Panc1 (cell line): ENCODE data around the gene PLCL1. TPM values are rescaled to one million over a fixed set of nuclear protein-coding genes. Genes with fewer than 3 reads are reported as not detected.

Experiments
- ATAC-seq: fragments of 200-7000 bp; cut with Tn5 transposase; 2 replicates; pipeline ENCODE4 v1.9.1; 2020; ENCODE audit warnings: mild to moderate bottlenecking, moderate library complexity
- BruUV-seq: library from RNA; stranded (reverse); fragments of 400-500 nt; replicated peaks from 2 replicates; lab custom pipeline; 2021; lab: Mats Ljungman, UMichigan
- CTCF ChIA-PET: fragments of 300-600 bp; sonication (Branson Sonifier 250); formaldehyde crosslinking; loops from one replicate; lab custom pipeline; 2022; ENCODE audit warnings: antibody characterized with exemption; lab: Charles Lee
- POLR2A ChIA-PET: fragments of 300-600 bp; sonication (Branson Sonifier 250); formaldehyde crosslinking; loops from one replicate; lab custom pipeline; 2022; ENCODE audit warnings: antibody characterized with exemption; lab: Charles Lee
- DNase-seq: peaks from one replicate; pipeline ENCODE4 v3.0.0-alpha.2; 2010; ENCODE audit warnings: low read depth, low spot score
- H3K27ac ChIP-seq: 2 replicates; pipeline ENCODE4 v1.5.1; 2011; ENCODE audit warnings: mild to moderate bottlenecking, low read length, inconsistent platforms
- H3K27me3 ChIP-seq: fragments of 200-500 bp; sonication (Bioruptor generic); 2 replicates; pipeline ENCODE4 v1.6.0; 2014; ENCODE audit warnings: low read length, inconsistent platforms; ENCODE audit not compliant: control insufficient read depth, insufficient read depth
- H3K36me3 ChIP-seq: fragments of 200-500 bp; sonication (Bioruptor generic); 2 replicates; pipeline ENCODE4 v1.5.1; 2014; ENCODE audit warnings: inconsistent platforms, mild to moderate bottlenecking, low read length, moderate library complexity; ENCODE audit not compliant: control insufficient read depth, insufficient read depth
- H3K4me1 ChIP-seq: 2 replicates; pipeline ENCODE4 v1.5.1; 2011; ENCODE audit warnings: inconsistent platforms, mild to moderate bottlenecking, low read length, moderate library complexity; ENCODE audit not compliant: control insufficient read depth, insufficient read depth
- H3K4me3 ChIP-seq, 2 experiments: 2 replicates each; pipeline ENCODE4 v1.5.1; 2011 to 2012; ENCODE audit warnings: low read depth in 2 of 2, low read length in 2 of 2, mild to moderate bottlenecking in 2 of 2, inconsistent platforms in 1 of 2, moderate library complexity in 1 of 2
- H3K9me3 ChIP-seq: fragments of 200-500 bp; sonication (Bioruptor generic); 2 replicates; pipeline ENCODE4 v1.5.1; 2014; ENCODE audit warnings: low read depth, mild to moderate bottlenecking, inconsistent platforms, low read length, moderate library complexity; ENCODE audit not compliant: control insufficient read depth, insufficient read depth
- CTCF ChIP-seq: fragments of 450-650 bp; IDR thresholded peaks from 2 replicates; pipeline ENCODE4 v1.5.1; 2017; ENCODE audit warnings: mild to moderate bottlenecking
- POLR2AphosphoS5 ChIP-seq: IDR thresholded peaks from 2 replicates; pipeline ENCODE4 v1.6.1; 2012; ENCODE audit warnings: mild to moderate bottlenecking, low read depth, low read length, moderate library complexity
- REST ChIP-seq, 2 experiments: IDR thresholded peaks; 2 replicates each; pipeline ENCODE4 v1.6.1; 2011 to 2012; ENCODE audit warnings: low read depth in 2 of 2, control low read depth in 1 of 2, low read length in 1 of 2, mild to moderate bottlenecking in 1 of 2, moderate library complexity in 1 of 2; ENCODE audit not compliant: insufficient read depth in 1 of 2
- SIN3A ChIP-seq: IDR thresholded peaks from 2 replicates; pipeline ENCODE4 v1.6.1; 2012; ENCODE audit warnings: low read depth, mild to moderate bottlenecking, low read length, moderate library complexity, borderline replicate concordance; ENCODE audit not compliant: insufficient read depth
- TCF7L2 ChIP-seq: IDR thresholded peaks from 2 replicates; pipeline ENCODE4 v1.6.1; 2011; ENCODE audit warnings: mild to moderate bottlenecking, low read depth, low read length, inconsistent platforms
- in situ Hi-C: cut with HindIII; loops from 2 replicates; pipeline ENCODE4 v1.10.0; 2016; ENCODE audit warnings: low sequenced_read_pairs, low pct_unique_long_range_greater_than_20kb
- intact Hi-C: fragments of 100-400 bp; cut with micrococcal nuclease; formaldehyde crosslinking; loops from one replicate; pipeline ENCODE4 v1.10.0; 2022; ENCODE audit not compliant: unreplicated experiment
- total RNA-seq: library from RNA; stranded (reverse); gene quantifications from one replicate; pipeline ENCODE4 v1.2.1, GENCODE V29; 2021; ENCODE audit not compliant: unreplicated experiment

Gene PLCL1
- total RNA-seq, 1 experiment from 2014 or later: not detected

GRCh38 chr2:198072655-198073054 is 268.3 kb downstream of the PLCL1 start:
- Histone ChIP-seq H3K9me3 (no peaks in the 10 kb centered on the region), H3K27ac (no peak overlapping the region), H3K36me3 (no peaks in the 10 kb centered on the region), H3K4me3 (no peak overlapping the region), H3K4me1 (no peaks in the 10 kb centered on the region), H3K27me3 (peaks cover 2% of the 10 kb centered on the region; the same call in 1 of the 2 replicates)
- ChIA-PET POLR2A (no interaction called here), CTCF (no interaction called here)
- intact Hi-C loops (no loop called here), in situ Hi-C loops (no loop called here)
- DNase-seq: no peak
- BruUV-seq: no TSS peak
- no peak for ATAC-seq
- TF ChIP-seq SIN3A: no peak
- TF ChIP-seq POLR2AphosphoS5: no peak
- no peak for TF ChIP-seq TCF7L2
- no peak for TF ChIP-seq REST (IDR thresholded peaks at IDR 0.05; ENCODE audit: insufficient read depth in 1 of 2, low read depth in 2 of 2, low read length in 1 of 2)
- no peak for TF ChIP-seq CTCF

GRCh38 chr2:198073253-198073652 is 268.9 kb downstream of the PLCL1 start:
- CTCF ChIA-PET: no interaction called here
- TF ChIP-seq REST (IDR thresholded peaks at IDR 0.05; ENCODE audit: insufficient read depth in 1 of 2, low read depth in 2 of 2, low read length in 1 of 2) (no peak), SIN3A (no peak), CTCF (no peak), TCF7L2 (no peak), POLR2AphosphoS5 (no peak)

More at GRCh38 chr2:198073253-198073652, 268.9 kb downstream of the PLCL1 start:
- intact Hi-C loops: no loop called here
- no peaks in the 10 kb centered on the region for H3K36me3 ChIP-seq
- H3K9me3 ChIP-seq: no peaks in the 10 kb centered on the region
- DNase-seq (no peak), ATAC-seq (no peak)
- H3K27ac ChIP-seq: no peak overlapping the region
- peaks cover 2% of the 10 kb centered on the region; the same call in 1 of the 2 replicates for H3K27me3 ChIP-seq
- H3K4me1 ChIP-seq: no peaks in the 10 kb centered on the region
- POLR2A ChIA-PET: no interaction called here
- H3K4me3 ChIP-seq: no peak overlapping the region
- BruUV-seq: no TSS peak
- in situ Hi-C loops: no loop called here
